Ovary (tissue), 3 donors: Measurements from ENCODE around the gene NFIC.

Experiments
- CTCF ChIP-seq, 3 donors: fragments of 450-650 bp in 2 of 3; fragments of 200-600 bp in 1 of 3; IDR thresholded peaks; one replicate each; pipeline versions ENCODE4 v1.5.1 to v1.8.0; 2016 to 2022; ENCODE audit warnings: antibody characterized with exemption in 3 of 3, mild to moderate bottlenecking in 1 of 3
- POLR2A ChIP-seq: fragments of 450-650 bp; IDR thresholded peaks from one replicate; pipeline ENCODE4 v1.6.1; 2017; ENCODE audit warnings: antibody characterized with exemption, mild to moderate bottlenecking, moderate library complexity
- donor health status: DM: no; HTN: no; CAD: no.

GRCh38 chr19:3497757-3498520 is 131.6 kb downstream of the NFIC start:
- TF ChIP-seq CTCF (IDR thresholded peaks at IDR 0.05): no peak
- TF ChIP-seq POLR2A: no peak
